Testis (tissue), 3 donors: Measurements from ENCODE around the gene RBL2. TPM values are rescaled to one million over a fixed set of nuclear protein-coding genes. Genes with fewer than 3 reads are reported as not detected.
"Not testable (repeated sequence)": the region's sequence is repeated elsewhere in the genome, so short reads cannot be mapped to it uniquely, and the experiment has no call there.

Experiments
- DNase-seq: peaks from one replicate; pipeline ENCODE4 v3.0.0-alpha.2; 2019
- H3K27ac ChIP-seq, 2 donors: fragments of 200-600 bp; sonication (generic); one replicate each; pipeline ENCODE4 v1.5.1; 2019
- H3K27me3 ChIP-seq: fragments of 200-600 bp; sonication (generic); one replicate; pipeline ENCODE4 v1.5.1; 2019
- H3K36me3 ChIP-seq: fragments of 200-600 bp; sonication (generic); one replicate; pipeline ENCODE4 v1.5.1; 2017; ENCODE audit warnings: low read depth; ENCODE audit errors: missing control alignments
- H3K4me1 ChIP-seq: fragments of 200-600 bp; sonication (generic); one replicate; pipeline ENCODE4 v1.5.1; 2019
- H3K4me3 ChIP-seq, 2 donors: fragments of 200-600 bp; sonication (generic); one replicate each; pipeline ENCODE4 v1.5.1; 2017 to 2019
- H3K9me3 ChIP-seq: fragments of 200-600 bp; sonication (generic); one replicate; pipeline ENCODE4 v1.5.1; 2017
- CTCF ChIP-seq, 3 experiments: fragments of 450-650 bp in 2 of 3; fragments of 200-600 bp in 1 of 3; sonication (generic) in 1 of 3; IDR thresholded peaks; one replicate each; pipeline ENCODE4 v1.5.1; 2016 to 2019; ENCODE audit warnings: antibody characterized with exemption in 3 of 3, mild to moderate bottlenecking in 2 of 3, moderate library complexity in 1 of 3
- POLR2A ChIP-seq: fragments of 450-650 bp; IDR thresholded peaks from one replicate; pipeline ENCODE4 v1.6.1; 2017; ENCODE audit warnings: antibody characterized with exemption, mild to moderate bottlenecking, moderate library complexity
- WGBS, 2 donors: methylation state at CpG; one replicate each; pipeline ENCODE4 v1.1.5; 2018; 5-methylcytosine and 5-hydroxymethylcytosine counted together
- intact Hi-C: fragments of 100-400 bp; cut with DNase I; formaldehyde crosslinking; loops from one replicate; pipeline ENCODE4 v1.15.1; 2023; ENCODE audit warnings: low total_unique reads
- polyA plus RNA-seq: library from polyadenylated mRNA; stranded (reverse); fragments of 350-450 nt; fragmentation: Illumina TruSeq; extraction: RNeasy Lipid Tissue Mini Kit (QIAGEN cat#74804); gene quantifications from one replicate; pipeline ENCODE4 v1.2.3, GENCODE V29; 2014; ENCODE audit warnings: low read depth, low replicate concordance; ENCODE audit not compliant: insufficient read depth
- total RNA-seq, 2 donors: library from RNA; depleted of rRNA; stranded (reverse); fragments of >200 nt; gene quantifications; one replicate each; pipeline ENCODE4 v1.2.3, GENCODE V29; 2016

Gene RBL2
- total and polyA plus RNA-seq, 3 donors from 2014 or later, result 99.1 to 117 (median 106) TPM

DNA sequence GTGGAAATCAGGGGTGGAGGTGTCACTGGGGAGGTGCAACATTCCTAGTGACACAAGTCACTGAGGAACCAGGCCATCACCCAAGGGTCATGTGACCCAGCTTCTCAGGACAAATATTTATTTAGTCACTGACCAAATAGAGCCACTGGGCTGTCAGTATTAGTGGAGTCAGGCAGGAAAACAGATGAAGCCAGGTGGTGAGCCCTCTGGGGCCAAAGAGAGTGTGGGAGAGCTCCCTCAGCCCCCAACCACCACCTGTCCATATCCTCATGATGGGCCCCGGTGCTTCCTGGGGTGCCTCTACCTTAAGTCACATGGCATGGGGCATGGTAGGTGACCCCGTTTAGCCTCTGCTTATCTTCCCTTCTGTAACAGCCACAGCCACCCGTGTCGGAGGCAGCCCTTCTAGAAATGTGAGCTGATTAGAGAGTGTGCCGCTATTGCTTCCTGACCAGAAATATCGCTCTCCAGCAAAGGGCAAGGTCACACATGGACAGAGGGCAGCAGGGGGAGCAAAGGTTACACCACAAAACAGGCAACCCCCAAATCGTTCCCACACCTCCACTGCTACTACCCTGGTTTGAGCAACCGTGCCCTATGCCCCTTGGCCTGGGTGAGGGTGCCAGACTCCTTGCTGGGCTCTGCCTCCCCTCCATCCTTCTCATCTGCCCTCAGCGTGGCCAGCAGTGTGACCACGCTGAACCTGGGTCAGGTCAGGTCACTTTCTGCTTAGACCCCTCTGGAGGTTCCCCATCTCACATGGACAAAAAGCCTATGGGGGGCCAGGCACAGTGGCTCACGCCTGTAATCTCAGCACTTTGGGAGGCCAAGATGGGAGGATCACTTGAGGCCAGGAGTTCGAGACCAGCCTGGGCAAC lies 77.4 kb downstream of the RBL2 start:
- intact Hi-C loops, result no loop called here
- Histone ChIP-seq H3K27me3 (no peaks in the 10 kb centered on the region), H3K9me3 (no peaks in the 10 kb centered on the region), H3K4me3 (no peak overlapping the region), H3K36me3 (no peaks in the 10 kb centered on the region), H3K27ac (no peak overlapping the region), H3K4me1 (peaks cover 5% of the 10 kb centered on the region)
- 70 to 77% methylated on average over 6 to 12 of the region's 12 CpGs for WGBS, 2 donors
- no peak for DNase-seq
- TF ChIP-seq CTCF (IDR thresholded peaks at IDR 0.05), result no peak
- no peak for TF ChIP-seq POLR2A

DNA sequence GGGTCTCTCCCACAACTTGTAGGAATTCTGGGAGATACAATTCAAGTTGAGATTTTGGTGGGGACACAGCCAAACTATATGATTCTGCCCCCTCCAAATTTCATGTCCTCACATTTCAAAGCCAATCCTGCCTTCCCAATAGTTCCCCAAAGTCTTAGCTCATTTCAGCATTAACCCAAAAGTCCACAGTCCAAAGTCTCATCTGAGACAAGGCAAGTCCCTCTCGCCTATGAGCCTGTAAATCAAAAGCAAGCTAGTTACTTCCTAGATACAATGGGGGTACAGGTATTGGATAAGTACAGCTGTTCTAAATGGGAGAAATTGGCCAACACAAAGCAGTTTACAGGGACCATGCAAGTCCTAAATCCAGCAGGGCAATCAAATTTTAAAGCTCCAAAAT lies 78.5 kb downstream of the RBL2 start:
- intact Hi-C loops, H3K27ac ChIP-seq, H3K9me3 ChIP-seq, H3K36me3 ChIP-seq, H3K27me3 ChIP-seq, DNase-seq, H3K4me3 ChIP-seq, H3K4me1 ChIP-seq: not testable (repeated sequence)
- 97 to 100% methylated on average over 1 of the region's 1 CpG for WGBS, 2 donors

GRCh38 chr16:53515259-53515658 lies 81.0 kb downstream of the RBL2 start:
- Histone ChIP-seq H3K4me1 (peaks cover under 1% of the 10 kb centered on the region), H3K36me3 (no peaks in the 10 kb centered on the region), H3K4me3 (no peak overlapping the region), H3K27ac (no peak overlapping the region), H3K27me3 (no peaks in the 10 kb centered on the region), H3K9me3 (no peaks in the 10 kb centered on the region)
- intact Hi-C loops, result no loop called here
- TF ChIP-seq CTCF (IDR thresholded peaks at IDR 0.05), result no peak
- TF ChIP-seq POLR2A, result no peak
- DNase-seq, result no peak
- 74 to 85% methylated on average over 6 of the region's 6 CpGs for WGBS, 2 donors

DNA sequence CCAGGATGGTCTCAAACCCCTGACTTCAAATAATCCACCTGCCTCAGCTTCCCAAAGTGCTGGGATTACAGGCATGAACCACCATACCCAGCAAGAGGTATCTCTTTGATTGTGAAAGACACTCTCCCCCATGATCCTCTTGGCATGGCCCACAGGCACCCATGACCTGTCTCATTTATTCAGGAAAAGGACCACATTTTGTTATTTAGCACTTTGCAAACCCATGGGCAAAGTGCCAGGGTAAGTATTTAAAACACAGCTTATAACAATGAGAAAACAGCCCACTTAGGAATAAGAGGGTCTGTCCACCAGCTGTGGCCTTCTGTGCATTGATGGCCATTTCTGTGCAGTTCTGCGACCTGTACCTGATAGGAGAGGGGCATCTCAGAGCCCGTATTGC lies 81.5 kb downstream of the RBL2 start:
- 92 to 93% methylated on average over 2 of the region's 2 CpGs for WGBS, 2 donors
- Histone ChIP-seq H3K4me3 (no peak overlapping the region), H3K4me1 (no peaks in the 10 kb centered on the region), H3K36me3 (no peaks in the 10 kb centered on the region), H3K9me3 (no peaks in the 10 kb centered on the region), H3K27me3 (no peaks in the 10 kb centered on the region), H3K27ac (no peak overlapping the region)
- no peak for DNase-seq
- TF ChIP-seq CTCF (IDR thresholded peaks at IDR 0.05) (no peak), POLR2A (no peak)
- intact Hi-C loops, result no loop called here

DNA sequence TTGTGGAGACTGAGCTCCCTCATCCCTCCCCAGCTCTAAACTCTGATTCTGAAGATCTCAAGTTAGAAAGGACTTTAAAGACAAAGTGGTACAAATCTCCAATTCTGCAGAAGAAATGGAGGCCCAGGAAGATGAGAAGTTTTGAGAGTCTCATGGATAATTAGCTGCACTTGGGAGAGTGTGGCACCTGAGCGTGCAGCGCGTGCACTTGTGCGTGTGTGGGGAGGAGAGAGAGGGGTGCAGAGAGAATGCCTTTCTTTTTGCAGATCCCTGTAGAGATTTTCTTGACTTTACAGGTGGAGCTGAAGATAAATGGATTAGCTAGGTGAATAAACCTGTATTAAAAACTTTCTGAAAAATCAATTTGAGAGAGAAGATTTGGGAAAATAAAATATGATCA lies 83.6 kb downstream of the RBL2 start:
- no peaks in the 10 kb centered on the region for H3K36me3 ChIP-seq
- H3K4me1 ChIP-seq, result no peaks in the 10 kb centered on the region
- no peak for DNase-seq
- no peaks in the 10 kb centered on the region for H3K27me3 ChIP-seq
- no peak overlapping the region for H3K4me3 ChIP-seq
- intact Hi-C loops, result no loop called here
- H3K27ac ChIP-seq, result no peak overlapping the region
- TF ChIP-seq POLR2A, result no peak
- 93 to 97% methylated on average over 4 of the region's 4 CpGs for WGBS, 2 donors
- no peaks in the 10 kb centered on the region for H3K9me3 ChIP-seq
